Glutamatergic neuron (in vitro differentiated cells): Measurements from ENCODE around the gene BANF2. TPM values are rescaled to one million over a fixed set of nuclear protein-coding genes. Genes with fewer than 3 reads are reported as not detected.
"Not testable (repeated sequence)": the region's sequence is repeated elsewhere in the genome, so short reads cannot be mapped to it uniquely, and the experiment has no call there.

ENCODE experiments used
- DNase-seq: peaks from one replicate; pipeline ENCODE4 v3.0.0; 2022
- H3K27ac Mint-ChIP-seq: one replicate; pipeline ENCODE4 v1.8.0; 2020; ENCODE audit warnings: mild to moderate bottlenecking, mixed read lengths, inconsistent platforms; ENCODE audit not compliant: unreplicated experiment
- H3K27me3 Mint-ChIP-seq: one replicate; pipeline ENCODE4 v1.8.0; 2020; ENCODE audit warnings: mild to moderate bottlenecking, moderate library complexity, mixed read lengths, inconsistent platforms; ENCODE audit not compliant: unreplicated experiment
- H3K36me3 Mint-ChIP-seq: one replicate; pipeline ENCODE4 v1.8.0; 2020; ENCODE audit warnings: mild to moderate bottlenecking, mixed read lengths, inconsistent platforms; ENCODE audit not compliant: unreplicated experiment
- H3K4me1 Mint-ChIP-seq: one replicate; pipeline ENCODE4 v1.8.0; 2020; ENCODE audit warnings: mild to moderate bottlenecking, low read depth, mixed read lengths, inconsistent platforms; ENCODE audit not compliant: unreplicated experiment
- H3K4me3 Mint-ChIP-seq: one replicate; pipeline ENCODE4 v1.8.0; 2020; ENCODE audit warnings: mild to moderate bottlenecking, mixed read lengths, inconsistent platforms; ENCODE audit not compliant: unreplicated experiment
- H3K9me3 Mint-ChIP-seq: one replicate; pipeline ENCODE4 v1.8.0; 2020; ENCODE audit warnings: mild to moderate bottlenecking, moderate library complexity, mixed read lengths, inconsistent platforms; ENCODE audit not compliant: unreplicated experiment
- CTCF ChIP-seq: fragments of 200-600 bp; sonication (generic); IDR thresholded peaks from one replicate; pipeline ENCODE4 v1.5.0; 2021; ENCODE audit not compliant: partially characterized antibody, unreplicated experiment
- total RNA-seq: library from RNA; stranded (reverse); fragmentation: NEBNext Ultra II Directional; extraction: Animal tissue kit (Norgen Biotek cat#: 25700); gene quantifications from one replicate; pipeline ENCODE4 v1.2.1, GENCODE V29; 2021; ENCODE audit not compliant: unreplicated experiment

Gene BANF2
- total RNA-seq, 1 donor from 2014 or later: not detected

DNA sequence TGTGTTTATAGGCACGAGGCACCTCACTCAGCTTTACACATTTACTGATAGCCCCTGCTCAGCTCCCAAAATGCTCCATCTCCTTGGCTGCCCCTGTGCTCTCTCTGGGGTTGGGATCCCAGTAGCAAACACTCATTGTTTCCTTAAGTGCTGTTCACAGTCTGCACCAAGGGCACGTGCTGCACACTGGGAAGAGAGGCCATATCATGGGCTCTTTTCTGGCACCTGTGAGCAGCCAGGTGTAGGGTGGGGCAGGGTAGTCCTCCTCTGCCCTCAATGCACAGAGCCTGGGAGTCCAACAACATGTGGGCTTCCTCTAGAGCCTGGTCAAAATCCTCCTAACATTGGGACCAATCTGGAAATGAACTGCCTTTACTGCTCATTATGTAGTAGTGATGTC, 67.9 kb downstream of the BANF2 start:
- H3K27me3 Mint-ChIP-seq: peaks cover 2% of the 10 kb centered on the region
- no peak overlapping the region for H3K4me3 Mint-ChIP-seq
- no peak overlapping the region for H3K27ac Mint-ChIP-seq
- H3K9me3 Mint-ChIP-seq: peaks cover 8% of the 10 kb centered on the region
- H3K36me3 Mint-ChIP-seq: no peaks in the 10 kb centered on the region
- TF ChIP-seq CTCF: no peak
- peaks cover 3% of the 10 kb centered on the region for H3K4me1 Mint-ChIP-seq
- DNase-seq: no peak

DNA sequence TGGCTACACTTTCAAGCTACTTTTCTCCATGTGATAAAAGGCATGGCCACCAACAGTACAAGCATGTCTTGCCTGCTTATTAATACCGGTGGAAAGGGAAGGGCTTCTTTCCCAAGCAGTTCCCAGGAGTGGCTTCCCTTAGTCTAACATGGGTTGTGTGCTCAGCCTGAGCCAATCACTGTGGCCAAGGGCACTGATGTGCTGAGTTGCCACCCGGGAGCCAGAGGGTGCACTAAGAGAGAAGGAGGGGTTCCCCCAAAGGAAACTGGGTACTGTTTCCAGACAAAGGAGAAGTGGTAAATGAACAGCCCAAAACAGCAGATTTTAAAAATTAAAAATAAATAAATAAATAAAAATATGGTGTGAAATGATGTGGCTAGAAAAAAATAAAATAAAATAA, 68.5 kb downstream of the BANF2 start:
- Mint-ChIP-seq H3K4me1 (peaks cover 3% of the 10 kb centered on the region), H3K27ac (no peak overlapping the region), H3K4me3 (no peak overlapping the region), H3K27me3 (peaks cover 2% of the 10 kb centered on the region), H3K9me3 (peaks cover 7% of the 10 kb centered on the region), H3K36me3 (no peaks in the 10 kb centered on the region)
- no peak for TF ChIP-seq CTCF
- no peak for DNase-seq

DNA sequence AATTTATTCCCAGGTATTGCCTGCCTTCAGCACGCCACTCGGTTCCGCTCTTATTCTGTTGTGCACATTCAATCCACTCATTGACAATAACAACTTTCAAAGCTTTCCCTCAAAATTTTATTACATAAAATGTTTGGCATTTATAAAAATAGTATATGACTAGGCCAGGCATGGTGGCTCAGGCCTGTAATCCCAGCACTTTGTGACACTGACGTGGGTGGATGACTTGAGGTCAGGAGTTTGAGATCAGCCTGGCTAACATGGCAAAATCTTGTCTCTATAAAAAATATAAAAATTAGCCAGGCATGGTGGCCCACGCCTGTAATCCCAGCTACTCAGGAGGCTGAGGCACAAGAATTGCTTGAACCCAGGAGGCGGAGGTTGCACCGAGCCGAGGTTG, 70.0 kb downstream of the BANF2 start:
- not testable (repeated sequence) for H3K9me3 Mint-ChIP-seq, H3K27me3 Mint-ChIP-seq, DNase-seq, H3K4me3 Mint-ChIP-seq, H3K27ac Mint-ChIP-seq, H3K36me3 Mint-ChIP-seq, H3K4me1 Mint-ChIP-seq

DNA sequence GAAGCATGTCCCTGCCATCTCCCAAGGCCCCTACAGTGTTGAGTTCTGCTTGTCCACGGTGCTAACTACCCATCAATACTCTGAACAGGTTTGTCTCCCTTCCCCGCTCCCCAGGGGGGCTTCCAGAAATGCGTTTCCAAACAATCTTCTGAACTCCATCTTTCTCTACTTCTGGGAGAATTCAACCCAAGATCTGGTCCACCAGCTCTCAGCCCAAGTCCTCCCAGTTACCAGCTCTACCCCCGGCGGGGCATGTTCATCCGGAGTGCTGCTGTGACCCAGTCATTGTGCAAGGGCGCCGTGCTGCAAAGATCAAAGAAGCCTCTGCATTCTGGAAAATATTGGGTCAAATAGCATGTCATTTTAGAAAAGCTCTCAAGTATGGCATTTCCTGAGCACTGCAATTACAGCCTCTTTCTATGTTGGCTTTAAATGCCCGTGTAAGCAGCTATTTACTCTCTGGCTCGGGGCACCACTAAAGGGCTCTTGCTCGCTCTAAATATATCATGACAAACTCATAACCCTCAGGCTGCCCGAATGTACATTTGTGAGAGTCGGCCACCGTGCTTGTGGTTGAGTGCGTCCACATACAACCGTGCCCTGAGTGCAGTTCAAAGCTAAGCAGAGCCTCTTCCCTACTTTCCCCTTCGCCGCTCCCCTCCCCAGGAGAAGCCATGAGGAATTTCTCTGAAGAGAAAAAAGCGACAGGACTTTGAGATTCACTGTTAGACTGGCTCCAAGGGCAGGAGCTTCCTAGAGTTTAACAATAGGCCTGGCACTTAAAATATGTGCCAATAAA, 71.6 kb downstream of the BANF2 start:
- Mint-ChIP-seq H3K9me3 (peaks cover 5% of the 10 kb centered on the region), H3K27me3 (peaks cover 6% of the 10 kb centered on the region), H3K36me3 (peaks cover 6% of the 10 kb centered on the region), H3K27ac (no peak overlapping the region), H3K4me3 (no peak overlapping the region), H3K4me1 (no peaks in the 10 kb centered on the region)
- DNase-seq: no peak
- no peak for TF ChIP-seq CTCF

GRCh38 chr20:17772005-17772343, 72.2 kb downstream of the BANF2 start:
- no peak for DNase-seq
- peaks cover 6% of the 10 kb centered on the region for H3K36me3 Mint-ChIP-seq
- H3K4me1 Mint-ChIP-seq: no peaks in the 10 kb centered on the region
- H3K27ac Mint-ChIP-seq: no peak overlapping the region
- no peak for TF ChIP-seq CTCF
- no peak overlapping the region for H3K4me3 Mint-ChIP-seq
- H3K9me3 Mint-ChIP-seq: peaks cover 7% of the 10 kb centered on the region
- peaks cover 6% of the 10 kb centered on the region for H3K27me3 Mint-ChIP-seq
